ENCODE measurements around the gene NUAK2. TPM values are rescaled to one million over a fixed set of nuclear protein-coding genes. Genes with fewer than 3 reads are reported as not detected.

NUAK2 gene
- total RNA-seq, 4 donors from 2014 or later = 0.73 to 2.0 (median 1.5) TPM; not detected in 1

- DNase-seq = no peak
- no peak for TF ChIP-seq CTCF (IDR thresholded peaks at IDR 0.05)
- no peak for TF ChIP-seq POLR2A (IDR thresholded peaks at IDR 0.05)
- no peaks in the 10 kb centered on the region for H3K36me3 ChIP-seq
- no peak overlapping the region for H3K4me3 ChIP-seq
- no peaks in the 10 kb centered on the region for H3K9me3 ChIP-seq
- no peak overlapping the region for H3K27ac ChIP-seq
- intact Hi-C loops (cut with DNase I; ENCODE audit: low total_unique reads) = no loop called here
- no peaks in the 10 kb centered on the region for H3K27me3 ChIP-seq
- H3K4me1 ChIP-seq = no peaks in the 10 kb centered on the region
These were observed 29.2 kb upstream of the NUAK2 start for GRCh38 chr1:205350691-205351141.

- Histone ChIP-seq H3K9me3 (no peaks in the 10 kb centered on the region), H3K27ac (no peak overlapping the region), H3K4me3 (no peak overlapping the region), H3K36me3 (no peaks in the 10 kb centered on the region), H3K27me3 (no peaks in the 10 kb centered on the region), H3K4me1 (no peaks in the 10 kb centered on the region)
- TF ChIP-seq CTCF (IDR thresholded peaks at IDR 0.05) = no peak
- no peak for TF ChIP-seq POLR2A (IDR thresholded peaks at IDR 0.05)
- intact Hi-C loops (cut with DNase I; ENCODE audit: low total_unique reads) = no loop called here
- DNase-seq = no peak
These were observed 28.6 kb upstream of the NUAK2 start for GRCh38 chr1:205350124-205350523.

- no peak for DNase-seq
- intact Hi-C loops (cut with DNase I; ENCODE audit: low total_unique reads) = loop anchor here (10.0 kb wide), 1 partner anchor 136 kb away; no protein-coding TSS in a partner anchor
- Histone ChIP-seq H3K4me3 (no peak overlapping the region), H3K4me1 (peaks cover 0 to 6% of the 10 kb centered on the region in 2 donors), H3K36me3 (no peaks in the 10 kb centered on the region), H3K27ac (no peak overlapping the region), H3K27me3 (peaks cover 0 to 5% of the 10 kb centered on the region in 2 donors), H3K9me3 (no peaks in the 10 kb centered on the region)
- TF ChIP-seq CTCF (IDR thresholded peaks at IDR 0.05) (no peak), POLR2A (IDR thresholded peaks at IDR 0.05) (no peak)
These were observed 27.3 kb upstream of the NUAK2 start for GRCh38 chr1:205348554-205349487.

GRCh38 chr1:205346956-205347574 is 25.5 kb upstream of the NUAK2 start:
- Histone ChIP-seq H3K27ac (no peak overlapping the region), H3K27me3 (peaks cover 0 to 12% of the 10 kb centered on the region in 2 donors), H3K36me3 (no peaks in the 10 kb centered on the region), H3K4me1 (peaks cover 0 to 12% of the 10 kb centered on the region in 2 donors), H3K9me3 (no peaks in the 10 kb centered on the region), H3K4me3 (no peak overlapping the region)
- no peak for DNase-seq
- TF ChIP-seq CTCF (IDR thresholded peaks at IDR 0.05) (no peak), POLR2A (IDR thresholded peaks at IDR 0.05) (no peak)
- intact Hi-C loops (cut with DNase I; ENCODE audit: low total_unique reads) = loop anchor here (10.0 kb wide), 1 partner anchor 138 kb away; no protein-coding TSS in a partner anchor

- DNase-seq = no peak
- H3K27ac ChIP-seq = no peak overlapping the region
- peaks cover 0 to 12% of the 10 kb centered on the region in 2 donors for H3K4me1 ChIP-seq
- no peak overlapping the region for H3K4me3 ChIP-seq
- peaks cover 0 to 12% of the 10 kb centered on the region in 2 donors for H3K27me3 ChIP-seq
- H3K36me3 ChIP-seq = no peaks in the 10 kb centered on the region
- intact Hi-C loops (cut with DNase I; ENCODE audit: low total_unique reads) = loop anchor here (10.0 kb wide), 1 partner anchor 139 kb away; no protein-coding TSS in a partner anchor
- TF ChIP-seq CTCF (IDR thresholded peaks at IDR 0.05) = no peak
- H3K9me3 ChIP-seq = no peaks in the 10 kb centered on the region
These were observed 24.2 kb upstream of the NUAK2 start for GRCh38 chr1:205345761-205346160.

All from uterus (tissue), 4 donors.